AG04450 (cell line): ENCODE results near the gene PLSCR4. TPM values are rescaled to one million over a fixed set of nuclear protein-coding genes. Genes with fewer than 3 reads are reported as not detected.
A peak's percentile ranks its signal among the peaks of the same experiment; 100 is the strongest.
"Not testable (repeated sequence)": the region's sequence is repeated elsewhere in the genome, so short reads cannot be mapped to it uniquely, and the experiment has no call there.

Experiments used
- CTCF ChIA-PET: fragments of 300-600, 350-600 bp; formaldehyde crosslinking; extraction: SDS; loops from one replicate; lab custom pipeline; 2022; ENCODE audit warnings: antibody characterized with exemption, inconsistent platforms; lab: Charles Lee
- POLR2A ChIA-PET: fragments of 350-600 bp; formaldehyde crosslinking; extraction: SDS; loops from one replicate; lab custom pipeline; 2021; ENCODE audit warnings: antibody characterized with exemption, inconsistent platforms; lab: Yijun Ruan, JAX
- DNase-seq: peaks from one replicate; pipeline ENCODE4 v3.0.0-alpha.2; 2011; ENCODE audit warnings: low read depth, low spot score
- H3K27ac ChIP-seq: one replicate; pipeline ENCODE4 v1.5.1; 2012; ENCODE audit warnings: low read depth, low read length, control low read depth
- H3K27me3 ChIP-seq: one replicate; pipeline ENCODE4 v1.6.0; 2012; ENCODE audit warnings: low read length; ENCODE audit not compliant: control insufficient read depth, insufficient read depth
- H3K4me3 ChIP-seq: 2 replicates; pipeline ENCODE4 v1.5.1; 2011; ENCODE audit warnings: mild to moderate bottlenecking, low read depth, low read length, control low read depth
- H3K9me3 ChIP-seq: 2 replicates; pipeline ENCODE4 v1.5.1; 2012; ENCODE audit warnings: low read length; ENCODE audit not compliant: control insufficient read depth, insufficient read depth
- CTCF ChIP-seq: IDR thresholded peaks from 2 replicates; pipeline ENCODE4 v1.5.1; 2011; ENCODE audit warnings: low read depth, low read length, control low read depth, inconsistent platforms
- polyA plus RNA-seq: library from polyadenylated mRNA; depleted of rRNA; stranded (reverse); fragments of >200 nt; gene quantifications from 2 replicates; pipeline ENCODE4 v1.2.3, GENCODE V29; 2011

PLSCR4 gene
- polyA plus RNA-seq, 1 experiment: 8.5 TPM

GRCh38 chr3:146259880-146260589 lies 9.1 kb upstream of the PLSCR4 start:
- POLR2A ChIA-PET: no interaction called here
- no peak for TF ChIP-seq CTCF
- H3K4me3 ChIP-seq: no peak overlapping the region

GRCh38 chr3:146256851-146257486 lies 6.1 kb upstream of the PLSCR4 start:
- Histone ChIP-seq H3K27ac (no peak overlapping the region), H3K9me3 (no peaks in the 10 kb centered on the region), H3K27me3 (no peaks in the 10 kb centered on the region), H3K4me3 (no peak overlapping the region)
- ChIA-PET CTCF (interaction anchor here (1.1 kb wide), 1 partner anchor 68 kb away, joined by 3 read pairs; no protein-coding TSS in a partner anchor), POLR2A (no interaction called here)
- DNase-seq: peak; percentile 27
- no peak for TF ChIP-seq CTCF

More at GRCh38 chr3:146259880-146260589, 9.1 kb upstream of the PLSCR4 start:
- DNase-seq: no peak
- Histone ChIP-seq H3K9me3 (no peaks in the 10 kb centered on the region), H3K27ac (no peak overlapping the region), H3K27me3 (no peaks in the 10 kb centered on the region)
- CTCF ChIA-PET: no interaction called here

- H3K27me3 ChIP-seq, H3K27ac ChIP-seq, H3K4me3 ChIP-seq, DNase-seq, POLR2A ChIA-PET, H3K9me3 ChIP-seq, CTCF ChIA-PET: not testable (repeated sequence)
Observed at GRCh38 chr3:146252445-146252844, 1.5 kb upstream of the PLSCR4 start.

DNA sequence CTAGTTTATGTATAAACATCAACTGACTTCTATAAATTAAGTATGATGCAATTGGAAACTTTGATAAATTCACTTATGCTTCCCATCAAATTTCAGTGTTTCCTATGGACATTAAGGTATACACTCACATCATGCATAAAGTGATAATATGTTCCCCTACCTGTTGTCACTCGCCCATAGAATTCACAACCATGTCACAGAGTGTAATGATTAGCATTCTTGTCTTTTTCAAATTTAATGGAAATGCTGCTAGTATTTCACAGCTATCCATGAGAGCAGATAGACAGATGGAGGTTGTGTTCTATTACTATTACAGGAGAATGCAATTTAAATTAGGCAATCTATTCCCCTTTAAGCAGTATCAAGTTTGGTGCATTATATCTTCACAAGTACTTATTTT lies 984 bp downstream of the PLSCR4 start:
- CTCF ChIA-PET: interaction anchor here (1.1 kb wide), 1 partner anchor 77 kb away, joined by 3 read pairs; no protein-coding TSS in a partner anchor
- Histone ChIP-seq H3K9me3 (no peaks in the 10 kb centered on the region), H3K4me3 (peak overlapping the region; percentile 78), H3K27ac (no peak overlapping the region), H3K27me3 (no peaks in the 10 kb centered on the region)
- no peak for TF ChIP-seq CTCF
- POLR2A ChIA-PET: no interaction called here
- DNase-seq: no peak

- no peak overlapping the region for H3K27ac ChIP-seq
- POLR2A ChIA-PET: no interaction called here
- H3K9me3 ChIP-seq: no peaks in the 10 kb centered on the region
- H3K27me3 ChIP-seq: no peaks in the 10 kb centered on the region
- H3K4me3 ChIP-seq: no peak overlapping the region
- CTCF ChIA-PET: interaction anchor here (2.4 kb wide), 1 partner anchor 79 kb away, joined by 12 read pairs; no protein-coding TSS in a partner anchor
- no peak for DNase-seq
- TF ChIP-seq CTCF: no peak
Observed at GRCh38 chr3:146247911-146248310, 3.0 kb downstream of the PLSCR4 start.
